ENCODE data around the gene SUMF2. TPM values are rescaled to one million over a fixed set of nuclear protein-coding genes. Genes with fewer than 3 reads are reported as not detected.
"Not testable (repeated sequence)": the region's sequence is repeated elsewhere in the genome, so short reads cannot be mapped to it uniquely, and the experiment has no call there.

Gene SUMF2
- total RNA-seq, 4 donors from 2014 or later = 84.2 to 117 (median 88.6) TPM

- Histone ChIP-seq H3K4me1 (peaks cover 0 to 47% (median 18%) of the 10 kb centered on the region in 3 donors), H3K27me3 (no peaks in the 10 kb centered on the region), H3K27ac (peak overlapping the region in 1 of 4 donors; percentile 29), H3K9me3 (no peaks in the 10 kb centered on the region), H3K4me3 (no peak overlapping the region), H3K36me3 (peaks cover 0 to 57% of the 10 kb centered on the region in 2 donors)
- no peak for ATAC-seq
- TF ChIP-seq POLR2AphosphoS5 (IDR thresholded peaks at IDR 0.05) = no peak
- TF ChIP-seq EP300 (IDR thresholded peaks at IDR 0.05) = no peak
- no peak for TF ChIP-seq POLR2A (IDR thresholded peaks at IDR 0.05)
- TF ChIP-seq CTCF (IDR thresholded peaks at IDR 0.05) = no peak
- WGBS, 2 donors (ENCODE audit: low coverage in 1 of 2) = 72 to 80% methylated on average over 8 to 9 of the region's 9 CpGs
Measured at GRCh38 chr7:56053379-56053778, 10.7 kb upstream of the SUMF2 start.

- WGBS, 2 donors (ENCODE audit: low coverage in 1 of 2) = 73 to 86% methylated on average over 2 of the region's 2 CpGs
Measured at GRCh38 chr7:56053993-56054392, 10.1 kb upstream of the SUMF2 start.

DNA sequence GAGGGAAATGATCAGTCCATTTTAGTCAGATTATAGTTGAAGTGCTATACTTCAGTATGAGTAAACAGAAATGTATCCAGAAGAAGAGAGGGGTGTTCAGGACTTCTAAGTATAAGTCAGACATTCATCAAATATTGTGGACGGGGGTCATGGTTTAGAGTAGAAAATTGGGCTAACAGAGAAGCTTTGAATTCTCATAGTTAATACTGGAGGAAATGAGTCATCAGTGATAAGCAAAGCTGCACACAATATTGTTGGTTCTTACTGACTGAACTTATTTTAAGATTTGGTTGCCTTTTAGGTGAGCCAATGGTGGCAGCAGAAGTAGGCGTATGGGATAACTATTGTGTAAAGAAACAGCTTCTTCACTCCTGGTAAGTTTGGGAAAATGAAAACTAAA lies 1.7 kb upstream of the SUMF2 start:
- Histone ChIP-seq H3K4me3 (no peak overlapping the region), H3K36me3 (peaks cover 0 to 64% of the 10 kb centered on the region in 2 donors), H3K9me3 (no peaks in the 10 kb centered on the region), H3K27ac (peak overlapping the region in 2 of 4 donors; percentile 15 to 92), H3K4me1 (peaks cover 0 to 16% (median 5%) of the 10 kb centered on the region in 3 donors), H3K27me3 (no peaks in the 10 kb centered on the region)
- 49 to 64% methylated on average over 2 of the region's 2 CpGs for WGBS, 2 donors (ENCODE audit: low coverage in 1 of 2)
- ATAC-seq = no peak
- TF ChIP-seq EP300 (IDR thresholded peaks at IDR 0.05) (no peak), CTCF (IDR thresholded peaks at IDR 0.05) (no peak), POLR2AphosphoS5 (IDR thresholded peaks at IDR 0.05) (no peak), POLR2A (IDR thresholded peaks at IDR 0.05) (no peak)

More at GRCh38 chr7:56053993-56054392, 10.1 kb upstream of the SUMF2 start:
- Histone ChIP-seq H3K36me3 (peaks cover 0 to 63% of the 10 kb centered on the region in 2 donors), H3K27me3 (no peaks in the 10 kb centered on the region), H3K4me3 (no peak overlapping the region), H3K9me3 (no peaks in the 10 kb centered on the region), H3K27ac (no peak overlapping the region), H3K4me1 (peaks cover 0 to 41% (median 18%) of the 10 kb centered on the region in 3 donors)
- TF ChIP-seq POLR2AphosphoS5 (IDR thresholded peaks at IDR 0.05) (no peak), EP300 (IDR thresholded peaks at IDR 0.05) (no peak), POLR2A (IDR thresholded peaks at IDR 0.05) (no peak), CTCF (IDR thresholded peaks at IDR 0.05) (no peak)
- no peak for ATAC-seq

GRCh38 chr7:56063500-56063881 lies 595 bp upstream of the SUMF2 start:
- peaks cover 0 to 61% of the 10 kb centered on the region in 2 donors for H3K36me3 ChIP-seq
- H3K27me3 ChIP-seq = no peaks in the 10 kb centered on the region
- H3K4me3 ChIP-seq = peak overlapping the region in 1 of 2 donors; percentile 81
- TF ChIP-seq EP300 (IDR thresholded peaks at IDR 0.05) (no peak), POLR2A (IDR thresholded peaks at IDR 0.05) (no peak), CTCF (IDR thresholded peaks at IDR 0.05) (no peak), POLR2AphosphoS5 (IDR thresholded peaks at IDR 0.05) (no peak)
- peaks cover 0 to 16% (median 5%) of the 10 kb centered on the region in 3 donors for H3K4me1 ChIP-seq
- H3K9me3 ChIP-seq = no peaks in the 10 kb centered on the region
- H3K27ac ChIP-seq = peak overlapping the region; percentile 72 to 92 (median 89)
- ATAC-seq = no peak
- WGBS, 2 donors (ENCODE audit: low coverage in 1 of 2) = 49 to 61% methylated on average over 7 of the region's 7 CpGs

DNA sequence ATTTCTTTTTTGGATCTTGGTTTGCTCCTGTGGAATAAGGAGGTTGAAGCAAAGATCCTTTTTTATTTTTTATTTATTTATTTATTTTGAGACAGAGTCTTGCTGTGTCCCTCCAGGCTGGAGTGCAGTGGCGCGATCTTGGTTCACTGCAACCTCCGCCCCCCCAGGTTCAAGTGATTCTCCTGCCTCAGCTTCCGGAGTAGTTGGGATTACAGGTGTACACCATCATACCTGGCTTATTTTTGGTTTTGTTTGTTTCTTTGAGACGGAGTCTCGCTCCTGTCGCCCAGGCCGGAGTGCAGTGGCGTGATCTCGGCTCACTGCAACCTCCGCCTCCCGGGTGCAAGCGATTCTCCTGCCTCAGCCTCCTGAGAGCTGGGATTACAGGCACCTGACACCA lies 2.3 kb downstream of the SUMF2 start:
- ATAC-seq, H3K9me3 ChIP-seq, H3K27me3 ChIP-seq, H3K4me3 ChIP-seq, H3K27ac ChIP-seq: not testable (repeated sequence)
- H3K4me1 ChIP-seq = peaks cover 0 to 16% (median 5%) of the 10 kb centered on the region in 3 donors
- 80 to 91% methylated on average over 1 to 9 of the region's 13 CpGs for WGBS, 2 donors (ENCODE audit: low coverage in 1 of 2)
- peaks cover 0 to 61% of the 10 kb centered on the region in 2 donors for H3K36me3 ChIP-seq

Data from gastroesophageal sphincter (tissue), 4 donors.